Measurements from ENCODE around the gene MERTK.
"Not testable (repeated sequence)": the region's sequence is repeated elsewhere in the genome, so short reads cannot be mapped to it uniquely, and the experiment has no call there.

MERTK gene

DNA sequence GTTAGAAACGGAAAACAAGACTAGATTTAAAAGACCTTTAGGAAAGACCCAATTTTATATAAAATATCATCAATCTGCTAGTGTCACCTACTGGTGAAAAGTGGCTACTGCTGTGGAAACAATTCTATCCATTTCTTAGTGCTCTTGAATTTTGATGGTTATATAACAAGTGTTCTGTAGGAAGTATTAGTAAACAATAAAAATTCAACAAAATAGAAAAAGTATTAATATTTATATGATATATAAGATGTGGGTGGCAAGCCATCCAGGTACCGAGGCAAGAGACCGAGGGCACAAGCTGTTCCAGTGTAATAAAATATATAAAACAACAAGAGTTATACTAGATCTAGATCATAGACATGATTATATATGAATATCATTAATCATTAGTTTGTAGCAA lies 150.5 kb downstream of the MERTK start:
- peak; percentile 65 to 83 for DNase-seq

DNA sequence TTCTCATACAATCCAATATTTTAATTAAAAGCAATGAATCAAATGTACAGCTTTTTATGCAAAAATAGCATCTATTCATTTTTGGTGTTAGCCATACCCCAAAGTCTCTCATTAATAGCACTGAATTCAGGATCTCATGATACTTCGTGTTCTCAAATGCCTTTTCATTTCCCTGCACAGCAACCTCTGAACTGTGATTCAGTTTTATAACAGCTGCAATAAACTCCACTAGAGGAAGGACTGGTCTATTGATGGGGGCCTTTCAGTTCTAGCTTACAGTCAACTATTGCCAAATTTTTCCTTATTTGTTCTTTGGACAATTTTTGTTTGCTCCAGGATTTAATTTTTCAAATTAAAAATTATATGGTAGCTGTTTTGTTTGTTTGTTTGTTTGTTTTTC lies 151.9 kb downstream of the MERTK start:
- no peak for DNase-seq

- peak; percentile 94 to 95 for DNase-seq
These were observed 155.8 kb downstream of the MERTK start for GRCh38 chr2:112053917-112054846.

DNA sequence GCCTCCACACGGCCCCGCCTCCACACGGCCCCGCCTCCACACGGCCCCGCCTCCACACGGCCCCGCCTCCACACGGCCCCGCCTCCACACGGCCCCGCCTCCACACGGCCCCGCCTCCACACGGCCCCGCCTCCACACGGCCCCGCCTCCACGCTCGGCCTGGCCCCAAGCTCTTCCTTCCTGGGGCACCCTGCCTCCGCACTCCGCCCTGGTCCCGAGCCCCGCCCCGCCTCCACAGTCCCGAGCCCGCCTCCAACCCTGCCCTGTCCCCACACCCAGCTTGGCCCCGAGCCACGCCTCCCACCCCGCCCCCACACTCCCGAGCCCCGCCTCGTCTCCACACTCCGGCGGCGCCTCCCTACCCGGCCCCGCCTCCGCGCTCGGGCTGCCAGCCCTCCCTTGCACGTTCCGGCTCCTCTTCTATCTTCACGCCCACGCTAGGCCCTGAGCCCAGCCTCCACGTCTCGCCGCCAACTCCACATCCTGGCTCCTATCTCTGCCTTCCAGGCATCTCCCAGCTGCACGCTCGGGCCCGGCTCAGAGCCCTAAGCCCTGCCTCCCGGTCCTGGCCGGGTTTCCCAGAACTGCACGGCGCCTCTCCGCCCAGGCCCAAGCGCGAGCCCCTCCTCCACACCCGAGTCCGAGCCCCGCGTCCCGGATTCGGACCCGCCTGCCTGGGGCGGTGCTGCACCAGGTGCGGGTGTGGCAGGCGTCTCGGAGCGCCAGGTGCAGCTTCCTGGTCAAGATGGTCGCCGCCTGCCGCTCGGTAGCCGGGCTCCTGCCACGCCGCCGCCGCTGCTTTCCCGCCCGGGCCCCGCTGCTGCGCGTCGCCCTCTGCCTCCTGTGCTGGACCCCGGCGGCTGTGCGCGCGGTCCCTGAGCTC lies 156.7 kb downstream of the MERTK start, which contains the start of gene TMEM87B:
Gene TMEM87B (plus strand): TSS at position 423 of the 883 bp plus-strand sequence. CDS start 323 bp downstream, at position 746.
- peak; percentile 96 to 98 for DNase-seq

DNA sequence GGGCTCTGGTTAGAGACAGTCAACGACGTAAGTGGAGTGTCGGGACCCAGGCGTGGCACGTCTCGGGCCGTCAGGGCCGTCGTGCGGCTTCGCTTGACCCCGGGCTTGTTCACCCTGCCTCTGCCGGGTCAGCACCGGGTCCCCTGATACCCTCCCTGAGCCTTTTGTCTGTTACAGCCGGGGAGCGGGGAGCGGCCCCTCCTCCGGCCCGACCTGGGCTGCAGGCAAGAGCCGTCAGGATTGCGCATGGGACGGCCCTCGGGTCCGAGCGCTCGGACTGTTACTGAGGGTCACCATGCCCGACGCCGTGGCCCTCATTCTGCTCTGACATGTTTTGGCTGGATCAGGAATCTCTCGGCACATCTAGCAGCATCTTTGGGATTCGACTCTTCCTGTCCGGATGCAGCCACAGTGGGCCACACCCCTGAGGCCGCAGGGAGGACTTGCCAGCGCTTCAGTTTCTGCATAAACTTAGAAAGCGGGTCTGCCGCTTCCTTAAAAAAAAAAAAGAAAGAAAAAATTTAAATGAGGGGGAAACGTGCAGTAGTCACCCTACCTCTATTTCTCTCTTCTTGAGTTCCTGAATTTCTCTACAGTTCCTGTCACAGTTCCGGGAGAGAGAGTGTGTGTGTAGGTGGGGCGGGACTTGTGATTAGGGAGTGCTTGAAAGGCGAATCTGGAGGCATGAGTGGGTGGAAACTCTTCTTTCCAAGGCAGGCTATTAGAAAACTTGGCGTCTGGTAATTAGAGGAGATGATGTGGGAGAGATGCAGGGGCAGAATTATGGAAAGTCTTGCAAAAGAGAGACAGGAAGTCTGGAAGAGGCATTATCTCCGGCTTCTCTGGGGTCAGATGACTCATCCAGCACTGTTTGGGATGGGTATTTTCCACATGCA lies 157.6 kb downstream of the MERTK start:
- DNase-seq, result peak; percentile 87 to 88

- no peak for DNase-seq
These were observed 158.2 kb downstream of the MERTK start for GRCh38 chr2:112056626-112056987.

- no peak for DNase-seq
These were observed 161.3 kb downstream of the MERTK start for GRCh38 chr2:112059671-112060070.

- no peak for DNase-seq
These were observed 162.9 kb downstream of the MERTK start for GRCh38 chr2:112061299-112061698.

DNA sequence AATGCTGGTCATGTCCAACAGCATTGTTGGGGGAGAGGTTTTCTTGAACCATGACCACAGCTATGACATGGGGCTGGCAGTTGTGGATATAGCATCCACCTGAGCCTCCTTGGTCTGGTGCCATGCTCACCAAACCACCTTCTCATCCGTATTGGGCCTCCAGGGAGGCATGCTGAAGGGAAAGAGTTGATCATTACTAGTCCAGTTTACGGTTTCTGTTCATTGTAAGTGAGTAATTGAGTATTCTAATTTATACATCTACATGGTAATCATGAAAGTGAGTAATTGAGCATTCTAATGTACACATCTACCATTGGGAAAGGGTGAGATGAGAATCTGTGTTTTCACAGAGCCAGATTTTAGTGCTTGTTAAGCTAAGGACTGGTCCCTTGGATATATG lies 163.4 kb downstream of the MERTK start:
- no peak for DNase-seq

GRCh38 chr2:112062894-112063293 lies 164.5 kb downstream of the MERTK start:
- no peak for DNase-seq

DNA sequence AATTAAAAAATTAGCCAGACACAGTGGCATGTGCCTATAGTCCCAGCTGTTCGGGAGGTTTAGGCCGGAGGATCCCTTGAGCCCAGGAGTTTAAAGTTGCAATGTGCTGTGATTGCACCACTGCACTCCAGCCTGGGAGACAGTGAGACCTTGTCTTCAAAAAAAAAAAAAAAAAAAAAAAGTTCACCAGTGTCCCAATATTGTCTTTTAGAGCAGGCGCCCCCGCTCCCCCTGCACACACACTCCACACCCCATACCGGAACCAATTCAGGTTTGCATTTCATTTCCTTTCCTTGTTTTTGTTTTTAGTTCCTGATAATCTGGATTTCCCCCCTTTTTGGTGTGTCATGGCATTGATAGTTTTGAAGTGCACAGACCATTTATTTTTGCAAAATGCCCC lies 167.1 kb downstream of the MERTK start:
- no peak for DNase-seq

GRCh38 chr2:112065966-112066365 lies 167.6 kb downstream of the MERTK start:
- no peak for DNase-seq

DNA sequence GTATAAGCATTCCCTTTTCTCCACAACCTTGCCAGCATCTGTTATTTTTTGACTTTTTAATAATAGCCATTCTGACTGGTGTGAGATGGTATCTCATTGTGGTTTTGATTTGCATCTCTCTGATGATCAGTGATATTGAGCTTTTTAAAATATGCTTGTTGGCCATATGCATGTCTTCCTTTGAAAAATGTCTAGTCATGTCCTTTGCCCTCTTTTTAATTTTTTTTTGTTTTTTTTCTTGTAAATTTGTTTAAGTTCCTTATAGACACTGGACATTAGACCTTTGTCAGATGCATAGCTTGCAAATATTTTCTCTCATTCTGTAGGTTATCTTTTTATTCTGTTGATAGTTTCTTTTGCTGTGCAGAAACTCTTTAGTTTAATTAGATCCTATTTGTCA lies 171.4 kb downstream of the MERTK start:
- DNase-seq, result not testable (repeated sequence)

DNA sequence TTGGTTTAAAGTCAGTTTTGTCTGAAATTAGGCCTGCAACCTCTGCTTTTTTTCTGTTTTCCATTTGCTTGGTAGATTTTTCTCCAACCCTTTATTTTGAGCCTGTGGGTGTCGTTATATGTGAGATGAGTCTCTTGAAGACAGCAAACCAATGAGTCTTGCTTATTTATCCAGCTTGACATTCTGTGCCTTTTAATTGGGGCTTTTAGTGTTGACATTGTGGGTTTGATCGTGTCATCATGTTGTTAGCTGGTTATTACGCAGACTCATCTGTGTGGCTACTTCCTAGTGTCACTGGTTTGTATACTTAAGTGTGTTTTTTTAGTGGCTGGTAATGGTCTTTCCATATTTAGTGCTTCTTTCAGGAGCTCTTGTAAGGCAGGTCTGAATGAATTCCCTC lies 175.5 kb downstream of the MERTK start:
- DNase-seq, result no peak

DNA sequence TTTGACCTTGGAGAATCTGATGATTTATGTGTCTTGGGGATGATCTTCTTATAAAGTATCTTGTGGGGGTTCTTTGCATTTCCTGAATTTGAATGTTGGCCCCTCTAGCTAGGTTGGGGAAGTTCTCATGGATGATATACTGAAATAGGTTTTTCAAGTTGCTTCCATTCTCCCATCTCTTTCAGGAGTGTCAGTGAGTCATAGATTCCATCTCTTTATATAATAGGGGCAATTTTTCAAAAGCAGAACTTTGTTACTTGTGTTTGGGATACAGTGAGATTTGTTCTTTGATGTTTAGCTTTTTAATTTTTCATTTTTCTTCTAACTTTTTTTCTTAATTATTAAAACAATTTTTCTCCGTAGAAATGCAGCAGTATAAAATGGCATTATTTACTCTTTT lies 176.1 kb downstream of the MERTK start:
- no peak for DNase-seq

GRCh38 chr2:112075490-112076260 lies 177.3 kb downstream of the MERTK start:
- DNase-seq, result no peak

DNA sequence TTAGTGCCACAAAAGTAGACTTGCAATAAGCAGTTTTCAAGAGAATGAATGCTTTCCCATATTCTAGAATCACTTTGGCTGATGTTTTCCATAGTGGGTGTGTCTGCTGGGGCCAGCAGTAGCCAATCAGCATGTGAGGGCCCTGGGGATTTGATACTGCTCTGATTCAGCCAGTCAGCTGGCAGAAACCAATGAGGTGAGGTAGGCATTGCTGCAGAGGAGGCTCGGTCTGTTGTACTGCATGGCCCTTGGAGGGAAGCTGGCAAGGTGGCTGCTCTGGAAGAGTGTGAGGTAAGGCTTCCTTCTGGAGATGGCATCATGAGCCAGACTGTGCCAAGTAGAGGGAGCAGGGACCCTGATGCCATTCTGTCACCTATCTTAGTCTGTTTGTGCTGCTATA lies 179.4 kb downstream of the MERTK start:
- DNase-seq, result no peak
